ENCODE data around the gene SLC29A2.

Gene SLC29A2

GRCh38 chr11:66371627-66372415, at the start of gene SLC29A2:
SLC29A2 (minus strand) TSS chr11:66371760; CDS start chr11:66371591, 169 bp downstream.
- peak; percentile 53 for DNase-seq (ENCODE audit: extremely low spot score, insufficient read length, low read depth)
- peak; percentile 68 for FAIRE-seq

- DNase-seq (ENCODE audit: extremely low spot score, insufficient read length, low read depth) = no peak
- no peak for FAIRE-seq
Measured at GRCh38 chr11:66420671-66421476, 49.3 kb upstream of the SLC29A2 start, which contains the start of gene NPAS4. NPAS4 (plus strand) TSS chr11:66421035; CDS start chr11:66421180, 145 bp downstream.

GRCh38 chr11:66419825-66420224, 48.3 kb upstream of the SLC29A2 start:
- DNase-seq (ENCODE audit: extremely low spot score, insufficient read length, low read depth) = no peak
- no peak for FAIRE-seq

- DNase-seq (ENCODE audit: extremely low spot score, insufficient read length, low read depth) (no peak), FAIRE-seq (no peak)
Measured at GRCh38 chr11:66418986-66419308, 47.4 kb upstream of the SLC29A2 start.

GRCh38 chr11:66418168-66418985, 46.8 kb upstream of the SLC29A2 start:
- peak; percentile 36 for FAIRE-seq
- DNase-seq (ENCODE audit: extremely low spot score, insufficient read length, low read depth) = no peak

GRCh38 chr11:66417000-66417399, 45.4 kb upstream of the SLC29A2 start:
- no peak for DNase-seq (ENCODE audit: extremely low spot score, insufficient read length, low read depth)
- FAIRE-seq = no peak

GRCh38 chr11:66415423-66415822, 43.9 kb upstream of the SLC29A2 start:
- DNase-seq (ENCODE audit: extremely low spot score, insufficient read length, low read depth) = no peak
- no peak for FAIRE-seq

- DNase-seq (ENCODE audit: extremely low spot score, insufficient read length, low read depth) = no peak
- FAIRE-seq = no peak
Measured at GRCh38 chr11:66414120-66414934, 42.8 kb upstream of the SLC29A2 start.

- FAIRE-seq = no peak
- no peak for DNase-seq (ENCODE audit: extremely low spot score, insufficient read length, low read depth)
Measured at GRCh38 chr11:66413167-66413566, 41.6 kb upstream of the SLC29A2 start.

- no peak for DNase-seq (ENCODE audit: extremely low spot score, insufficient read length, low read depth)
- FAIRE-seq = no peak
Measured at GRCh38 chr11:66412110-66412509, 40.5 kb upstream of the SLC29A2 start.

- FAIRE-seq = no peak
- no peak for DNase-seq (ENCODE audit: extremely low spot score, insufficient read length, low read depth)
Measured at GRCh38 chr11:66411323-66411722, 39.8 kb upstream of the SLC29A2 start.

GRCh38 chr11:66410191-66410590, 38.6 kb upstream of the SLC29A2 start:
- no peak for FAIRE-seq
- DNase-seq (ENCODE audit: extremely low spot score, insufficient read length, low read depth) = no peak

- no peak for FAIRE-seq
- no peak for DNase-seq (ENCODE audit: extremely low spot score, insufficient read length, low read depth)
Measured at GRCh38 chr11:66409226-66409625, 37.7 kb upstream of the SLC29A2 start.

- peak; percentile 90 for DNase-seq (ENCODE audit: extremely low spot score, insufficient read length, low read depth)
- FAIRE-seq = peak; percentile 92
Measured at GRCh38 chr11:66408488-66409214, 37.1 kb upstream of the SLC29A2 start.

- FAIRE-seq (no peak), DNase-seq (ENCODE audit: extremely low spot score, insufficient read length, low read depth) (no peak)
Measured at GRCh38 chr11:66407651-66408050, 36.1 kb upstream of the SLC29A2 start.

GRCh38 chr11:66393954-66394353, 22.4 kb upstream of the SLC29A2 start:
- no peak for FAIRE-seq
- no peak for DNase-seq (ENCODE audit: extremely low spot score, insufficient read length, low read depth)

- DNase-seq (ENCODE audit: extremely low spot score, insufficient read length, low read depth) = no peak
- FAIRE-seq = no peak
Measured at GRCh38 chr11:66391322-66391721, 19.8 kb upstream of the SLC29A2 start.

- FAIRE-seq (peak; percentile 55), DNase-seq (ENCODE audit: extremely low spot score, insufficient read length, low read depth) (peak; percentile 11)
Measured at GRCh38 chr11:66388780-66389386, 17.3 kb upstream of the SLC29A2 start.
